ENCODE results near the gene MEGF11. TPM values are rescaled to one million over a fixed set of nuclear protein-coding genes. Genes with fewer than 3 reads are reported as not detected.

Gene MEGF11
- total RNA-seq, 1 experiment from 2014 or later: 2.3 TPM

DNA sequence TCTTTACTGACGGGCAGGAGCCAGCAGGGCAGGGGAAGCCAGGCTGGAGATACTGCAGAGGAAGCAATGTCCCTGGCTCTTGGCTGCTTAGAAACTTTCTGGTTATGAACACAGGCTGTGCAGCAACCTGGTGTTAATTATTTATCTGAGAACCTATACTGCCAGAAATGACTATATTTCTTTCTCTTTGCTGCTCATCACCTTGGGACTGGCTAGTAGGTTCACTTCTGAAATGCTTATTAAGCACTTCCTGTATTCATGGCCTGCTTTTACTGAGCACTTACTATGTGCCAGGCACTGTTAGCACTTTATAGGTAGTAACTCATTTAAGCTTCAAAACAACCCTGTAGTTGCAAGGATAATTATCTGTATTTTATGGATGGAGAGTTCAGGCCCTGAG lies 326.7 kb downstream of the MEGF11 start:
- H3K9me3 ChIP-seq (ENCODE audit: control insufficient read depth in 1 of 2, insufficient read depth in 1 of 2, low read depth in 1 of 2, low read length in 2 of 2): no peaks in the 10 kb centered on the region
- DNase-seq (ENCODE audit: low read depth, low spot score) (no peak), ATAC-seq (no peak)
- TF ChIP-seq SRF (IDR thresholded peaks at IDR 0.05; ENCODE audit: low read depth) (no peak), RAD21 (IDR thresholded peaks at IDR 0.05; ENCODE audit: low read depth) (no peak), EZH2phosphoT487 (IDR thresholded peaks at IDR 0.05; ENCODE audit: borderline replicate concordance) (no peak), TCF7L2 (IDR thresholded peaks at IDR 0.05; ENCODE audit: borderline replicate concordance, extremely low read depth, insufficient read depth, insufficient read length) (no peak), SP1 (IDR thresholded peaks at IDR 0.05; ENCODE audit: low read depth) (no peak), EGR1 (IDR thresholded peaks at IDR 0.05; ENCODE audit: low read depth) (no peak), SIN3A (IDR thresholded peaks at IDR 0.05; ENCODE audit: low read depth) (no peak), POLR2AphosphoS5 (IDR thresholded peaks at IDR 0.05; ENCODE audit: low read depth, low read length) (no peak), ELF1 (IDR thresholded peaks at IDR 0.05; ENCODE audit: borderline replicate concordance, low read depth) (no peak), MAX (IDR thresholded peaks at IDR 0.05) (no peak), ZNF274 (IDR thresholded peaks at IDR 0.05; ENCODE audit: low read depth, low read length) (no peak), CEBPB (IDR thresholded peaks at IDR 0.05; ENCODE audit: low read depth) (no peak), FOSL1 (IDR thresholded peaks at IDR 0.05; ENCODE audit: low read depth) (no peak), CBX3 (IDR thresholded peaks at IDR 0.05; ENCODE audit: low read depth) (no peak), EZH2 (IDR thresholded peaks at IDR 0.05) (no peak), JUND (IDR thresholded peaks at IDR 0.05) (no peak), ATF3 (IDR thresholded peaks at IDR 0.05) (no peak), YY1 (IDR thresholded peaks at IDR 0.05; ENCODE audit: extremely low read depth, insufficient replicate concordance, low read depth, low read length) (no peak), ZFX (IDR thresholded peaks at IDR 0.05) (no peak)
- TF ChIP-seq, protein P1, sequence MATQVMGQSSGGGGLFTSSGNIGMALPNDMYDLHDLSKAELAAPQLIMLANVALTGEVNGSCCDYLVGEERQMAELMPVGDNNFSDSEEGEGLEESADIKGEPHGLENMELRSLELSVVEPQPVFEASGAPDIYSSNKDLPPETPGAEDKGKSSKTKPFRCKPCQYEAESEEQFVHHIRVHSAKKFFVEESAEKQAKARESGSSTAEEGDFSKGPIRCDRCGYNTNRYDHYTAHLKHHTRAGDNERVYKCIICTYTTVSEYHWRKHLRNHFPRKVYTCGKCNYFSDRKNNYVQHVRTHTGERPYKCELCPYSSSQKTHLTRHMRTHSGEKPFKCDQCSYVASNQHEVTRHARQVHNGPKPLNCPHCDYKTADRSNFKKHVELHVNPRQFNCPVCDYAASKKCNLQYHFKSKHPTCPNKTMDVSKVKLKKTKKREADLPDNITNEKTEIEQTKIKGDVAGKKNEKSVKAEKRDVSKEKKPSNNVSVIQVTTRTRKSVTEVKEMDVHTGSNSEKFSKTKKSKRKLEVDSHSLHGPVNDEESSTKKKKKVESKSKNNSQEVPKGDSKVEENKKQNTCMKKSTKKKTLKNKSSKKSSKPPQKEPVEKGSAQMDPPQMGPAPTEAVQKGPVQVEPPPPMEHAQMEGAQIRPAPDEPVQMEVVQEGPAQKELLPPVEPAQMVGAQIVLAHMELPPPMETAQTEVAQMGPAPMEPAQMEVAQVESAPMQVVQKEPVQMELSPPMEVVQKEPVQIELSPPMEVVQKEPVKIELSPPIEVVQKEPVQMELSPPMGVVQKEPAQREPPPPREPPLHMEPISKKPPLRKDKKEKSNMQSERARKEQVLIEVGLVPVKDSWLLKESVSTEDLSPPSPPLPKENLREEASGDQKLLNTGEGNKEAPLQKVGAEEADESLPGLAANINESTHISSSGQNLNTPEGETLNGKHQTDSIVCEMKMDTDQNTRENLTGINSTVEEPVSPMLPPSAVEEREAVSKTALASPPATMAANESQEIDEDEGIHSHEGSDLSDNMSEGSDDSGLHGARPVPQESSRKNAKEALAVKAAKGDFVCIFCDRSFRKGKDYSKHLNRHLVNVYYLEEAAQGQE (IDR thresholded peaks at IDR 0.05; ENCODE audit: low read depth): no peak
- H4K20me1 ChIP-seq (ENCODE audit: insufficient read depth): no peaks in the 10 kb centered on the region
- no peaks in the 10 kb centered on the region for H3K79me2 ChIP-seq (ENCODE audit: insufficient read depth, low read length)
- ChIA-PET RAD21 (ENCODE audit: low non-redundant PET in 1 of 2, low total read pairs in 2 of 2, uncharacterized antibody in 2 of 2, unreplicated experiment in 2 of 2) (no interaction called here), POLR2A (no interaction called here), CTCF (no interaction called here)
- no peaks in the 10 kb centered on the region for H3K27me3 ChIP-seq (ENCODE audit: insufficient read depth, low read length)
- no peaks in the 10 kb centered on the region for H3K36me3 ChIP-seq (ENCODE audit: control insufficient read depth in 1 of 2, insufficient read depth in 2 of 2, low read length in 2 of 2)
- no TSS peak for BruUV-seq (replicated peaks)
- no peak overlapping the region for H3K9ac ChIP-seq (ENCODE audit: low read length)
- H2AFZ ChIP-seq (ENCODE audit: low read depth, low read length, poor library complexity, severe bottlenecking): no peak overlapping the region
- H3K4me3 ChIP-seq (replicated peaks in 1 of 2; ENCODE audit: low read depth in 1 of 2, low read length in 2 of 2): no peak overlapping the region
- no peak overlapping the region for H3K4me2 ChIP-seq (ENCODE audit: low read length)
- H3K9me2 ChIP-seq (ENCODE audit: insufficient read depth): no peaks in the 10 kb centered on the region
- no peak overlapping the region for H3K27ac ChIP-seq (ENCODE audit: low read depth, low read length)
- H3K4me1 ChIP-seq (ENCODE audit: control insufficient read depth in 1 of 2, insufficient read depth in 2 of 2, low read length in 2 of 2): no peaks in the 10 kb centered on the region
- intact Hi-C loops (cut with micrococcal nuclease): no loop called here
